NCI-H2081 (cell line): Measurements from ENCODE around the gene CEP70.

Experiments
- DNase-seq, 2 experiments: peaks; one replicate each; lab custom pipeline; 2025; lab: John Stamatoyannopoulos, UW

CEP70 gene

DNA sequence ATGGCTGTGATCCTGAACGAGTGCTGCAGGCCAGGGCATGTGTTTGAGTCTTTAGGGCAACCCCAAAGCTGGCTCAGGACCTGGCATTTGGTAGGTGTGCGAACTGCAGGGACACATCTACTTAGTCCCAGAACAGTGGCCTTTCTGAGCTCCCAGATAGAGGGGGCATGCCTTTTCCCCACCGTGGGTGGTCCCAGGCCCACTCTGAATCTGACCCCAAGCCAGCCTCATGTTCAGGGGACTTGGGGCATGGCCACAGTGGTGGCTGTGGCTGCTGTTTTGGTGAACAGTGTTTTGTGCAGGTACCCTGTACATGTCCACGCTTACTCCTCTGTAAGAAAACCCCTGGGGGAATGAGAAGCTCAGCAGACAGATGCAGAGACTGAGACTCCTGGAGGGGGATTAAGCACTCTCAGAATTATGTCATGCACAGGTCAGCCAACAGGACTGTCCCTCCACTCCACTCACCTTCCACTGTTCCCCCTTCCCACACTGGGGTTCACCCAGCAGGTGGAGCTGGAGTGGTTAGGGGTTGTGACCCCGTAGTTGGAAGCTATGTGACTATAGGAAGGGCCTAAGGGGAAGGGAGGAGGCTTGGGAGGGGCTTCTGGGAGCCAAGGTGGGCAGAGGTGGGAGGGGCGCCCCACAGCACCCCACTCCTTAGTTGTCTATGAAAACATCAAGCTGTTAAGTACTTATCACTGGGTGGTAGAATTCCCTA is 143.2 kb downstream of the CEP70 start:
- no peak for DNase-seq

GRCh38 chr3:138450181-138450580 is 143.9 kb downstream of the CEP70 start:
- DNase-seq: no peak

- no peak for DNase-seq
These were observed 144.6 kb downstream of the CEP70 start for GRCh38 chr3:138449490-138449889.

- DNase-seq: no peak
These were observed 145.4 kb downstream of the CEP70 start for GRCh38 chr3:138448631-138449030.

DNA sequence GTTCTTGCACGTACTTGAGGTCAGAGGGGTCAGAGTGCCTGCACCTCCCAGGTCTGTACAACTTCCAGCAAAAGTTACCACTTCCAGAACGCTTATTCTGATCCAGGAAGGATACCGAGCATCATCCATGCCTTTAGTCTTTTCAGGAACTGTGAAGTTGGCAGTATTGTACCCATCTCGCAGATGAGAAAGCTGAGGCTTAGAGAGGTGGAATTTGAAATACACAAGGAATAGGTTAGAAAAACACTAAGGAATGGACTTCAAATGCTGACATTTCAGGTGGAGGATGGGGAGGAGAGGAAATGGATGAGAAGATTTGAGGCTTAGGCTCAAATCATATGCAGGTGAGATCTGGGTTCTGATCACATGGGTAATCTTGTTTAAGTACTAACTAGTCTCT is 148.4 kb downstream of the CEP70 start:
- DNase-seq: no peak

GRCh38 chr3:138445236-138445635 is 148.8 kb downstream of the CEP70 start:
- DNase-seq: no peak
